Globus pallidus (tissue), 1 donor: ENCODE data around the gene TNFSF8.

Experiments
- DNase-seq: peaks from one replicate; pipeline ENCODE4 v3.0.0-alpha.2; 2015; ENCODE audit warnings: low spot score

The TNFSF8 gene

GRCh38 chr9:114869845-114870244 is 60.5 kb downstream of the TNFSF8 start:
- no peak for DNase-seq

GRCh38 chr9:114869378-114869777 is 61.0 kb downstream of the TNFSF8 start:
- no peak for DNase-seq

- DNase-seq, result no peak
Observed at GRCh38 chr9:114867327-114867726, 63.1 kb downstream of the TNFSF8 start.

- DNase-seq, result no peak
Observed at GRCh38 chr9:114864471-114864870, 65.9 kb downstream of the TNFSF8 start.

- DNase-seq, result no peak
Observed at GRCh38 chr9:114861922-114862605, 68.3 kb downstream of the TNFSF8 start.

- no peak for DNase-seq
Observed at GRCh38 chr9:114861273-114861672, 69.1 kb downstream of the TNFSF8 start.

GRCh38 chr9:114860187-114860586 is 70.2 kb downstream of the TNFSF8 start:
- DNase-seq, result no peak

GRCh38 chr9:114856942-114857315 is 73.5 kb downstream of the TNFSF8 start:
- no peak for DNase-seq

- no peak for DNase-seq
Observed at GRCh38 chr9:114856215-114856941, 74.0 kb downstream of the TNFSF8 start.

- DNase-seq, result no peak
Observed at GRCh38 chr9:114855488-114855887, 74.9 kb downstream of the TNFSF8 start.

GRCh38 chr9:114854736-114855355 is 75.5 kb downstream of the TNFSF8 start:
- no peak for DNase-seq

- no peak for DNase-seq
Observed at GRCh38 chr9:114853071-114853855, 77.1 kb downstream of the TNFSF8 start.

- DNase-seq, result peak; percentile 26
Observed at GRCh38 chr9:114852050-114852594, 78.3 kb downstream of the TNFSF8 start.

- no peak for DNase-seq
Observed at GRCh38 chr9:114851306-114851705, 79.1 kb downstream of the TNFSF8 start.
